Measurements from ENCODE around the gene DSCAML1.

Gene DSCAML1

GRCh38 chr11:117428856-117429229 is 368.2 kb downstream of the DSCAML1 start:
- POLR2A ChIA-PET = no interaction called here
- TF ChIP-seq FOXM1 (IDR thresholded peaks at IDR 0.05; ENCODE audit: borderline replicate concordance) (no peak), ZNF384 (IDR thresholded peaks at IDR 0.05) (no peak), SUZ12 (IDR thresholded peaks at IDR 0.05) (no peak), ARNT (IDR thresholded peaks at IDR 0.05) (no peak), NFRKB (IDR thresholded peaks at IDR 0.05) (no peak), CTBP1 (IDR thresholded peaks at IDR 0.05; ENCODE audit: borderline replicate concordance) (no peak), FOXK2 (IDR thresholded peaks at IDR 0.05) (no peak)
- DNase-seq (ENCODE audit: extremely low spot score) = no peak
- CTCF ChIA-PET = interaction anchor here (0.6 to 1.7 kb wide), 3 partner anchors 328 to 380 kb away, joined by 3 to 14 read pairs (median 3); no protein-coding TSS in a partner anchor

GRCh38 chr11:117428186-117428855 is 368.7 kb downstream of the DSCAML1 start:
- ChIA-PET POLR2A (no interaction called here), CTCF (interaction anchor here (0.7 to 1.7 kb wide), 2 partner anchors 329 to 379 kb away, joined by 3 to 14 read pairs; no protein-coding TSS in a partner anchor)
- TF ChIP-seq PKNOX1 (IDR thresholded peaks at IDR 0.05) (no peak), LEF1 (IDR thresholded peaks at IDR 0.05; ENCODE audit: borderline replicate concordance) (no peak), NFRKB (IDR thresholded peaks at IDR 0.05) (no peak), SUZ12 (IDR thresholded peaks at IDR 0.05) (no peak)
- no peak for DNase-seq (ENCODE audit: extremely low spot score)

- ChIA-PET CTCF (interaction anchor here (0.5 to 3.8 kb wide), 6 partner anchors 16 to 389 kb away, joined by 3 to 35 read pairs (median 8); no protein-coding TSS in a partner anchor), POLR2A (no interaction called here)
- no peak for DNase-seq (ENCODE audit: extremely low spot score)
- no peak for TF ChIP-seq ARNT (IDR thresholded peaks at IDR 0.05)
- TF ChIP-seq SUZ12 (IDR thresholded peaks at IDR 0.05) = no peak
These were observed 369.6 kb downstream of the DSCAML1 start for GRCh38 chr11:117427356-117427874.

- ChIA-PET POLR2A (no interaction called here), CTCF (interaction anchor here (0.5 to 3.8 kb wide), 15 partner anchors 10 to 519 kb away, joined by 3 to 35 read pairs (median 4); no protein-coding TSS in a partner anchor)
- TF ChIP-seq SP1 (IDR thresholded peaks at IDR 0.05) (no peak), BHLHE40 (IDR thresholded peaks at IDR 0.05; ENCODE audit: borderline replicate concordance) (no peak), HDGF (IDR thresholded peaks at IDR 0.05; ENCODE audit: borderline replicate concordance) (no peak), LEF1 (IDR thresholded peaks at IDR 0.05; ENCODE audit: borderline replicate concordance) (no peak), FOXM1 (IDR thresholded peaks at IDR 0.05; ENCODE audit: borderline replicate concordance) (no peak), CTBP1 (IDR thresholded peaks at IDR 0.05; ENCODE audit: borderline replicate concordance) (no peak), ARNT (IDR thresholded peaks at IDR 0.05) (no peak), TARDBP (IDR thresholded peaks at IDR 0.05) (no peak), ZNF384 (IDR thresholded peaks at IDR 0.05) (no peak), ELF4 (IDR thresholded peaks at IDR 0.05) (no peak), L3MBTL2 (conservative IDR thresholded peaks at IDR 0.05) (no peak), FOXA1 (IDR thresholded peaks at IDR 0.05) (no peak), PKNOX1 (IDR thresholded peaks at IDR 0.05) (no peak), FOXK2 (IDR thresholded peaks at IDR 0.05) (no peak)
- DNase-seq (ENCODE audit: extremely low spot score) = no peak
These were observed 370.1 kb downstream of the DSCAML1 start for GRCh38 chr11:117426941-117427340.

GRCh38 chr11:117426297-117426685 is 370.7 kb downstream of the DSCAML1 start:
- ChIA-PET POLR2A (no interaction called here), CTCF (interaction anchor here (0.6 to 3.8 kb wide), 34 partner anchors 10 to 529 kb away, joined by 3 to 35 read pairs (median 3); partner anchors contain the start of gene CEP164)
- peak; percentile 88 for DNase-seq (ENCODE audit: extremely low spot score)
- no peak for TF ChIP-seq ARNT (IDR thresholded peaks at IDR 0.05)

GRCh38 chr11:117425679-117426296 is 371.2 kb downstream of the DSCAML1 start:
- DNase-seq (ENCODE audit: extremely low spot score) = no peak
- no peak for TF ChIP-seq NFRKB (IDR thresholded peaks at IDR 0.05)
- ChIA-PET POLR2A (no interaction called here), CTCF (interaction anchor here (0.6 to 3.8 kb wide), 28 partner anchors 10 to 997 kb away, joined by 3 to 35 read pairs (median 3); partner anchors contain the start of gene CEP164)

GRCh38 chr11:117424781-117425180 is 372.2 kb downstream of the DSCAML1 start:
- ChIA-PET POLR2A (no interaction called here), CTCF (interaction anchor here (2.9 to 3.8 kb wide), 2 partner anchors 19 to 383 kb away, joined by 11 to 35 read pairs; no protein-coding TSS in a partner anchor)
- DNase-seq (ENCODE audit: extremely low spot score) = no peak
- TF ChIP-seq HDGF (IDR thresholded peaks at IDR 0.05; ENCODE audit: borderline replicate concordance) (no peak), TARDBP (IDR thresholded peaks at IDR 0.05) (no peak)
